SK-N-SH (cell line): ENCODE measurements around the gene ARL4D. TPM values are rescaled to one million over a fixed set of nuclear protein-coding genes. Genes with fewer than 3 reads are reported as not detected.

Experiments
- CTCF ChIA-PET: fragments of 300-600, 350-600 bp; formaldehyde crosslinking; extraction: SDS; loops from one replicate; lab custom pipeline; 2021; lab: Yijun Ruan, JAX
- POLR2A ChIA-PET: fragments of 350-600 bp; sonication (Branson Sonifier 250); formaldehyde crosslinking; extraction: SDS; loops from one replicate; lab custom pipeline; 2020; ENCODE audit warnings: antibody characterized with exemption, inconsistent platforms; lab: Yijun Ruan, JAX
- DNase-seq: peaks from one replicate; pipeline ENCODE4 v3.0.0; 2012
- H2AFZ ChIP-seq: fragments of 200-600 bp; sonication (generic); 2 replicates; pipeline ENCODE4 v1.8.1; 2016; ENCODE audit warnings: antibody characterized with exemption, mild to moderate bottlenecking, low read depth
- H3F3A ChIP-seq: fragments of 200-600 bp; sonication (generic); replicated peaks from 2 replicates; pipeline ENCODE3; 2016; ENCODE audit warnings: antibody characterized with exemption, mild to moderate bottlenecking; ENCODE audit not compliant: insufficient read depth
- H3K27ac ChIP-seq, 2 experiments: fragments of 200-500 bp in 1 of 2; fragments of 200-600 bp in 1 of 2; sonication (Bioruptor generic) in 1 of 2; sonication (generic), shearing (Covaris generic) in 1 of 2; 2 replicates each; pipeline versions ENCODE4 v1.5.1 to v1.6.1; 2014 to 2016; ENCODE audit warnings: low read depth in 2 of 2, inconsistent platforms in 1 of 2, low read length in 1 of 2, mild to moderate bottlenecking in 1 of 2, mixed read lengths in 1 of 2
- H3K27me3 ChIP-seq: fragments of 200-600 bp; sonication (generic), shearing (Covaris generic); 2 replicates; pipeline ENCODE4 v1.6.1; 2016; ENCODE audit warnings: mixed run types; ENCODE audit not compliant: insufficient read depth
- H3K36me3 ChIP-seq, 2 experiments: fragments of 200-500 bp in 1 of 2; fragments of 200-600 bp in 1 of 2; sonication (Bioruptor generic) in 1 of 2; sonication (generic) in 1 of 2; replicated peaks in 1 of 2; 2 replicates each; pipeline versions ENCODE3 to v1.5.1; 2014 to 2016; ENCODE audit warnings: low read length in 1 of 2, mild to moderate bottlenecking in 1 of 2; ENCODE audit not compliant: insufficient read depth in 2 of 2, control insufficient read depth in 1 of 2
- H3K4me1 ChIP-seq, 2 experiments: fragments of 200-500 bp in 1 of 2; fragments of 200-600 bp in 1 of 2; sonication (Bioruptor generic) in 1 of 2; sonication (generic), shearing (Covaris generic) in 1 of 2; 2 replicates each; pipeline versions ENCODE4 v1.5.1 to v1.6.1; 2014 to 2016; ENCODE audit warnings: low read depth in 1 of 2, low read length in 1 of 2, mixed run types in 1 of 2; ENCODE audit not compliant: insufficient read depth in 2 of 2, control insufficient read depth in 1 of 2
- H3K4me2 ChIP-seq: fragments of 200-600 bp; sonication (generic), shearing (Covaris generic); 2 replicates; pipeline ENCODE4 v1.6.1; 2017; ENCODE audit warnings: mixed run types
- H3K4me3 ChIP-seq, 2 experiments: fragments of 200-500 bp in 1 of 2; fragments of 200-600 bp in 1 of 2; sonication (Bioruptor generic) in 1 of 2; sonication (generic), shearing (Covaris generic) in 1 of 2; 2 replicates each; pipeline versions ENCODE4 v1.5.1 to v1.8.1; 2014 to 2016; ENCODE audit warnings: low read depth in 2 of 2, inconsistent platforms in 1 of 2, low read length in 1 of 2, mild to moderate bottlenecking in 1 of 2, mixed read lengths in 1 of 2, moderate library complexity in 1 of 2
- H3K79me2 ChIP-seq: fragments of 200-600 bp; sonication (generic); 2 replicates; pipeline ENCODE4 v1.8.1; 2017; ENCODE audit warnings: mild to moderate bottlenecking; ENCODE audit not compliant: insufficient read depth
- H3K9ac ChIP-seq: fragments of 200-600 bp; sonication (generic); 2 replicates; pipeline ENCODE4 v1.6.1; 2017; ENCODE audit warnings: mixed run types
- H3K9me2 ChIP-seq: fragments of 200-600 bp; sonication (generic); 2 replicates; pipeline ENCODE4 v1.6.1; 2017; ENCODE audit warnings: mixed run types
- H3K9me3 ChIP-seq: fragments of 200-600 bp; sonication (generic); 2 replicates; pipeline ENCODE4 v1.6.1; 2017; ENCODE audit warnings: mixed run types, mild to moderate bottlenecking, moderate library complexity
- H4K20me1 ChIP-seq: fragments of 200-600 bp; sonication (generic); 2 replicates; pipeline ENCODE4 v1.6.1; 2017; ENCODE audit warnings: mild to moderate bottlenecking, mixed run types; ENCODE audit not compliant: insufficient read depth
- CHD2 ChIP-seq: fragments of 150-350 bp; IDR thresholded peaks from 2 replicates; pipeline ENCODE4 v1.6.1; 2018; ENCODE audit warnings: low read length; ENCODE audit not compliant: partially characterized antibody
- FOSL2 ChIP-seq: IDR thresholded peaks from 2 replicates; pipeline ENCODE4 v1.4.0; 2012; ENCODE audit warnings: low read depth, mild to moderate bottlenecking, moderate library complexity, borderline replicate concordance
- GABPA ChIP-seq: IDR thresholded peaks from 2 replicates; pipeline ENCODE4 v1.4.0; 2012; ENCODE audit warnings: low read depth, mild to moderate bottlenecking
- IRF3 ChIP-seq: fragments of 150-350 bp; IDR thresholded peaks from 2 replicates; pipeline ENCODE4 v1.6.1; 2016; ENCODE audit warnings: mild to moderate bottlenecking, low read depth, low read length
- JUND ChIP-seq: IDR thresholded peaks from 2 replicates; pipeline ENCODE4 v1.4.0; 2012
- MAX ChIP-seq: IDR thresholded peaks from 2 replicates; pipeline ENCODE4 v1.4.0; 2012; ENCODE audit warnings: low read depth
- NFIC ChIP-seq: IDR thresholded peaks from 2 replicates; pipeline ENCODE4 v1.4.0; 2012; ENCODE audit warnings: borderline replicate concordance
- POLR2AphosphoS5 ChIP-seq: IDR thresholded peaks from 2 replicates; pipeline ENCODE4 v1.6.1; 2012; ENCODE audit warnings: low read depth, low read length
- REST ChIP-seq: IDR thresholded peaks from 2 replicates; pipeline ENCODE4 v1.6.1; 2012; ENCODE audit warnings: mild to moderate bottlenecking, low read depth, low read length, moderate library complexity
- RFX5 ChIP-seq: IDR thresholded peaks from 2 replicates; pipeline ENCODE4 v1.6.1; 2012; ENCODE audit warnings: mild to moderate bottlenecking, improper control_type of control experiment, low read length
- RXRA ChIP-seq: IDR thresholded peaks from 2 replicates; pipeline ENCODE4 v1.4.0; 2012; ENCODE audit warnings: low read depth, mild to moderate bottlenecking, borderline replicate concordance
- SMC3 ChIP-seq: IDR thresholded peaks from 2 replicates; pipeline ENCODE4 v1.6.1; 2012; ENCODE audit warnings: low read depth, low read length, improper control_type of control experiment
- TAF1 ChIP-seq: IDR thresholded peaks from 2 replicates; pipeline ENCODE4 v1.6.1; 2012; ENCODE audit warnings: low read depth, mild to moderate bottlenecking, low read length, moderate library complexity, borderline replicate concordance
- USF2 ChIP-seq: fragments of 150-350 bp; IDR thresholded peaks from 2 replicates; pipeline ENCODE4 v1.6.1; 2017; ENCODE audit warnings: antibody characterized with exemption, low read length, low read depth, borderline replicate concordance
- ZBTB33 ChIP-seq: IDR thresholded peaks from 2 replicates; pipeline ENCODE4 v1.4.0; 2012; ENCODE audit warnings: low read depth, borderline replicate concordance
- WGBS: methylation state at CpG from one replicate; pipeline ENCODE4 v1.1.6; 2017; ENCODE audit warnings: low lambda C conversion rate; 5-methylcytosine and 5-hydroxymethylcytosine counted together
- polyA plus RNA-seq, 3 experiments: library from polyadenylated mRNA; depleted of rRNA; stranded (reverse); fragments of >200 nt; gene quantifications; 2 replicates each; pipeline ENCODE4 v1.2.3, GENCODE V29; 2012

Gene ARL4D
- polyA plus RNA-seq, 1 of the 3 experiments (the other 2 are of a cell fraction): 29.5 TPM

- Histone ChIP-seq H3K9ac (peak overlapping the region; percentile 15; the same call in 1 of the 2 replicates), H3K4me3 (no peak overlapping the region), H3K9me2 (no peaks in the 10 kb centered on the region), H3K79me2 (peaks cover 11% of the 10 kb centered on the region), H3K4me2 (peak overlapping the region; percentile 84; the same call in 1 of the 2 replicates), H3K27me3 (no peaks in the 10 kb centered on the region), H2AFZ (no peak overlapping the region), H3K27ac (peak overlapping the region; percentile 64 to 95), H3K9me3 (no peaks in the 10 kb centered on the region), H3K4me1 (peaks cover 9 to 11% of the 10 kb centered on the region in 2 experiments; a peak in 3 of 4 replicates), H3K36me3 (no peaks in the 10 kb centered on the region), H4K20me1 (no peaks in the 10 kb centered on the region), H3F3A (peaks cover 26% of the 10 kb centered on the region)
- POLR2A ChIA-PET: interaction anchor here (0.6 to 4.3 kb wide), 19 partner anchors 9 to 369 kb away, joined by 3 to 136 read pairs (median 8); partner anchors contain the start of genes ARL4D, DHX8 and RPL27
- 91% methylated on average over 24 of the region's 25 CpGs for WGBS
- CTCF ChIA-PET: interaction anchor here (1.0 to 4.1 kb wide), 6 partner anchors 12 to 116 kb away, joined by 3 to 36 read pairs (median 6); partner anchors contain the start of gene DHX8
- no peak for DNase-seq
- TF ChIP-seq USF2 (no peak), JUND (no peak), SMC3 (no peak), IRF3 (no peak), CHD2 (no peak), TAF1 (no peak)
Measured at GRCh38 chr17:43366891-43367736, 31.7 kb upstream of the ARL4D start.

- Histone ChIP-seq H3K9me2 (no peaks in the 10 kb centered on the region), H3F3A (peaks cover 23% of the 10 kb centered on the region), H2AFZ (peak overlapping the region; percentile 93), H3K9ac (peak overlapping the region; percentile 82), H3K27ac (peak overlapping the region; percentile 92 to 95), H3K4me2 (peak overlapping the region; percentile 84), H3K79me2 (peaks cover 11% of the 10 kb centered on the region), H3K9me3 (no peaks in the 10 kb centered on the region), H3K4me3 (peak overlapping the region in 1 of 2 experiments; percentile 36; a peak in 2 of 4 replicates), H4K20me1 (no peaks in the 10 kb centered on the region), H3K27me3 (no peaks in the 10 kb centered on the region), H3K36me3 (no peaks in the 10 kb centered on the region), H3K4me1 (peaks cover 7 to 11% of the 10 kb centered on the region in 2 experiments; a peak in 3 of 4 replicates)
- 16% methylated on average over 11 of the region's 11 CpGs for WGBS
- POLR2A ChIA-PET: interaction anchor here (0.6 to 4.3 kb wide), 26 partner anchors 7 to 369 kb away, joined by 3 to 136 read pairs (median 4); partner anchors contain the start of genes ARL4D, DHX8 and RPL27
- DNase-seq: peak; percentile 67
- CTCF ChIA-PET: interaction anchor here (1.1 to 4.1 kb wide), 6 partner anchors 11 to 115 kb away, joined by 3 to 36 read pairs (median 10); partner anchors contain the start of gene DHX8
- peak; percentile 81; the same call in 1 of the 2 replicates for TF ChIP-seq ZBTB33
- 0 out of 2 replicates have a peak, but pooled peaks have one; percentile 12 for TF ChIP-seq GABPA
- peak; percentile 51; the same call in 1 of the 2 replicates for TF ChIP-seq RFX5
- TF ChIP-seq POLR2AphosphoS5: peak; percentile 100
- no peak for TF ChIP-seq FOSL2
- peak; percentile 57; the same call in 1 of the 2 replicates for TF ChIP-seq REST
- TF ChIP-seq RXRA: no peak
- TF ChIP-seq JUND: peak; percentile 36; the same call in 1 of the 2 replicates
- peak; percentile 36; the same call in 1 of the 2 replicates for TF ChIP-seq MAX
- peak; percentile 28; the same call in 1 of the 2 replicates for TF ChIP-seq NFIC
Measured at GRCh38 chr17:43367737-43368242, 31.0 kb upstream of the ARL4D start.
